Activated naive CD4-positive, alpha-beta T cell treated with anti-CD3 and anti-CD28 coated beads, Interleukin-2, amount 50 U/mL, for 24 hours (primary cell): ENCODE results near the gene RAC2.

ENCODE experiments used
- H3K27ac Mint-ChIP-seq: one replicate; pipeline ENCODE4 v1.8.0; 2021; ENCODE audit warnings: mild to moderate bottlenecking, mixed read lengths
- H3K27me3 Mint-ChIP-seq: one replicate; pipeline ENCODE4 v1.8.0; 2021; ENCODE audit warnings: mixed read lengths
- H3K36me3 Mint-ChIP-seq: one replicate; pipeline ENCODE4 v1.8.0; 2021; ENCODE audit warnings: mixed read lengths
- H3K4me1 Mint-ChIP-seq: one replicate; pipeline ENCODE4 v1.8.0; 2021; ENCODE audit warnings: mixed read lengths
- H3K4me3 Mint-ChIP-seq: one replicate; pipeline ENCODE4 v1.8.0; 2021; ENCODE audit warnings: mild to moderate bottlenecking, mixed read lengths
- H3K9me3 Mint-ChIP-seq: one replicate; pipeline ENCODE4 v1.8.0; 2021; ENCODE audit warnings: mixed read lengths

Gene RAC2

DNA sequence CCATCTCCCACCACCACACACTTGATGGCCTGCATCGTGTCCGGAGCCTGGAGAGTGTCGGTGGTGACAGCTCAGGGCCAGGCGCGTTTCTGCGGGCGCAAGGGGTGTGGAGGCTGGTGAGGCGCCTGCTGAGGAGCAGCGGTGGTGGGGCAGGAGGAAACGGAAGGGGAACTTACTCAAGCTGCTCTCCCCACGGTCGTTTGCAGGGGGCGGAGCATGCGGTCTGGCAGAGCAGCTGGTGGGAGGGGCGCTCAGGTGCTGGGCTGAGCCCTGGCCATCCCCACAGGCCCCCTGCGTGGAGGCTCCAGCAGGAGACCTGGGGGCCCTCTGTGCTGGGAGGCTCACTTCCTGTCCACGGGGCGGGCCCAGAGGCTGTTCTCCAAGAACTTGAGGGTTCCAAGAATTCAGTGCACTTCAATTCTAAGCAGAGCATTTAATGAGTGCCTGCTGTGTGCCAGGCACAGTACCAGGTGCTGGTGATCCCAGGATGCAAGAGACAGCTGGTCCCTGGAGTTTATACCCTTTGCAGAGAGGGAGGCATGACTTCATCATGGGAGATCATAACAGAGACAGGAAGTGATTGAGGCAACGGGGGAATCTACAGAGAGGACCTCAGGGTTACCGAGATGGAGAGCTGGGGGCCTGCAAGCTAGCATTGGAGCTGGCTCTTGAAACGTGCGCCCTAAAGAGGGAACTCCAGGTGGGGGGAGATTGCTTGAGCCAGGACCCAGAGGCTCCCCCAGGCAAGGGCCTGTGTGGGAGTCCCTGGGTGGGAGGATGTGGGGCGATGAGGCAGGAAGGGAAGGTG lies at the start of gene RAC2:
RAC2 (minus strand) TSS at position 156 of the 808 bp plus-strand sequence; CDS start at position 35, 121 bp downstream.
- Mint-ChIP-seq H3K9me3 (no peaks in the 10 kb centered on the region), H3K27me3 (no peaks in the 10 kb centered on the region), H3K36me3 (peaks cover 11% of the 10 kb centered on the region), H3K27ac (peak within 1 kb of the TSS; percentile 93), H3K4me1 (peaks cover 35% of the 10 kb centered on the region), H3K4me3 (peak within 1 kb of the TSS; percentile 86)

DNA sequence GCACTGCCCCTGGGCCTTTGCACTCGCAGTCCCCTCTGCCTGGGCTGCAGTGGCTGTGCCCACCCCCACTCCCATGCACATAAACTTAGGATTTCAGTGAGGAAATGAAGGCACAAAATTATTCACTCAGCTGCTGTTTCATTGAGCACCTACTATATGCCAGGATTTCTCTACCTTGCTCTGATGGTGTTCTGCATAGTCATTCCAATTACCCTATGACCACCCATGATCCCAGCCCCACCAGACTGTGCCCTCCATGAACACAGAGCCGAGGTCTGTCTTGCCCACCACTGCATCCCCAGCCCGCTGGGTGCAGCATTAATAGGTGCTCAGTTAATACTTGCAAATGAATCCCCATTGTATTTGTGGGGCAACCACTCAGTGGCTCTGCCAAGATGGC lies 49.1 kb upstream of the RAC2 start:
- Mint-ChIP-seq H3K27me3 (no peaks in the 10 kb centered on the region), H3K4me1 (peaks cover 60% of the 10 kb centered on the region), H3K9me3 (no peaks in the 10 kb centered on the region), H3K27ac (peak overlapping the region; percentile 55), H3K4me3 (no peak overlapping the region), H3K36me3 (peaks cover 16% of the 10 kb centered on the region)

DNA sequence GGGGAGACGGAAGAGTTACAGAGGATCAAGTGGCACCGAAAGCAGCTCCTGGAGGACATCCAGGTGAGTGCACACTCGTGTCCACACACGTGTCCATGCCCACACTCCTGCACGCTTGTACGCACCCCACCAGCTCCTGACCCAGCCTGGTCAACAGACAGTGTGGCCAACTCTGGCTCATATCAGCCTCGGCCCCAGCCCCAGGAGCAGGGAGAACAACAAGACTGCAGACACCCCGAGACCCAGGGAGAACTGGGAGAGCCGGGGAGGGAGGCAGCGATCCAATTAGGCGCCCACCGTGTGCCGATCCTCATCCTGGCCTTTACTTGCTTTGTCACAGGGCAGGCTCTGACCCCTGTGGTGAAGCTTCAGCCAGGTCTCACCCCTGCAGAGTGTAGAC lies 48.6 kb upstream of the RAC2 start:
- Mint-ChIP-seq H3K27me3 (no peaks in the 10 kb centered on the region), H3K4me1 (peaks cover 61% of the 10 kb centered on the region)

DNA sequence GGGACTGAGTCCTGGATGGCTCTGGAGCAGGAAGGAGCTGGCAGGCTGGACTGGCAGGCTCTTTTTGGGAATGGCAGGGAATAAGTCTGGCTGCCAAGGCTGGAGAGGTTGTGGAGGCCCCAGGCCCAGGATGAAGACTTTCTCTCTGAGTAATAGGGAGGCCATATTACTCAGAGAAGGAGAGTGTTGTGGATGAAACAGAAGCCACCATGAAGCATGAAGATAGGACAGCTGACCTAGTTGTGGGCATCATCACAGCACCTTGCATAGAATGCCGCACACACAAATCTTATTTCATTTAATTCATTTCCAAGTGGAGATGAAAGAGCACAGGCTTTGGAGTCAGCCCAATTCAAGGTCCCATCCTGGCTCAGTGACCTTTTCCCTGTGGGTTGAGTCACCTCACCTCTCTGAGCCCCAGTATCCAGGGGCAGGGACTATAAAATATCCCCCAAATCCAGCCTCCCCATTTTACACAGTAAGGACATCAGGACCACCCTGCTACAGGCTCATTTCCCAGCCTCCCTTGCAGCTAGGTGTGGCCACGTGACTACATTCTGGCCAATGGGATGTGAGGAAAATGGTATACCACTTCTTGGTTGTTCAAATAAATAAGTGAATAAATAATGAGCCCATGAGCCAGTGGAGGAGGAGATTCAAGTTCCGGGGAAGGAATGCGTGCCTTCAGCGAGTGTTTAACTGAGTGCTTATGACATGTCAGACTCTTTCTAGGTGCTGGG lies 47.7 kb upstream of the RAC2 start:
- Mint-ChIP-seq H3K4me3 (no peak overlapping the region), H3K36me3 (peaks cover 21% of the 10 kb centered on the region), H3K27ac (peak overlapping the region; percentile 46), H3K27me3 (no peaks in the 10 kb centered on the region), H3K9me3 (no peaks in the 10 kb centered on the region), H3K4me1 (peaks cover 69% of the 10 kb centered on the region)

More for the DNA sequence above, 48.6 kb upstream of the RAC2 start:
- no peak overlapping the region for H3K4me3 Mint-ChIP-seq
- H3K27ac Mint-ChIP-seq = no peak overlapping the region
- H3K36me3 Mint-ChIP-seq = peaks cover 18% of the 10 kb centered on the region
- no peaks in the 10 kb centered on the region for H3K9me3 Mint-ChIP-seq

DNA sequence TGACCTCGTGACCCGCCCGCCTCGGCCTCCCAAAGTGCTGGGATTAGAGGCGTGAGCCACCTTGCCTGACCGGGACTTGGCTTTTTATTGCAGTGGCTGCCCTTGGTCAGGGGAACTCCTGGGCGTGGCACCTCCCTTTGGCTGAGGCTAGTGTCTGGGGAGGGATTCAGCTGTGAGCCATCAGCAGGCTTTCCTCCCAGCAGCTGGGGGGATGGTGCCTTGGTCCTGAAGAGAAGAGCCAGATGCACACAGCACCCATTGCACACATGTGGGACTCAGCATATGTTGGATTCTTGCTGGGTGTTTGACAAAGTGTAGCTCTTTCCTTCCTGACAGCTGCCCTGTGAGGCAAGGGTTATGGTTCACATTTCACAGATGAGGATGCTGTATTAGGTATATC lies 46.7 kb upstream of the RAC2 start:
- Mint-ChIP-seq H3K4me3 (no peak overlapping the region), H3K36me3 (peaks cover 29% of the 10 kb centered on the region), H3K4me1 (peaks cover 79% of the 10 kb centered on the region), H3K27me3 (no peaks in the 10 kb centered on the region), H3K9me3 (no peaks in the 10 kb centered on the region), H3K27ac (no peak overlapping the region)

DNA sequence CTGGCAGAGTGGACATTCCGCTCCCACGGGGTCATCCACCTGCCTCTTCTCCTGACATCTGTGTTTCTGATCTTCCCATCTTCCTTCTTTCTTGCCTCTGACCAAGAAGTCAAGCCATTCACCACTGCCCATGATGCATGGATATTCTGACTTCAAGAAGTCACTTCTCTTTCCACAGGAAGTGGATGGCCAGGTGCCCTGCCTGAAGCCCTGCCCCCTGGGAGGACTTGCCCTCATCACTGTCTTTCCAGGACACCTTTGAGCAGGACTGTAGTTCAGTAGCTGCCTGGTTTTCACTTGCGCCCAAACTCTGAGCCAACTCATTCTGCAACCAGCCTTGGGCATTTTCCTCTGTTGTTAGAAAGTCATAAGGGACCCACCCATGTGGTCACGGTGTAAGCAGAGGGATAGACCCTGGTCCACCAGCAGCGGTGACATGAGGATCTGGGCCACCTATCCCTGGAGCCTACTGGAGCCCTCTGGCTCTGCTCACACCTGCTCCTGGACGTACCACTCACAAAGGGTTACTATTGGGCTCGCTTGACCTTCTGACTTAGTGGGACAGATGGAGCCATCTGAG lies 45.2 kb upstream of the RAC2 start:
- peaks cover 29% of the 10 kb centered on the region for H3K36me3 Mint-ChIP-seq
- no peak overlapping the region for H3K4me3 Mint-ChIP-seq
- H3K9me3 Mint-ChIP-seq = no peaks in the 10 kb centered on the region
- no peaks in the 10 kb centered on the region for H3K27me3 Mint-ChIP-seq
- peak overlapping the region; percentile 48 for H3K27ac Mint-ChIP-seq
- H3K4me1 Mint-ChIP-seq = peaks cover 78% of the 10 kb centered on the region

DNA sequence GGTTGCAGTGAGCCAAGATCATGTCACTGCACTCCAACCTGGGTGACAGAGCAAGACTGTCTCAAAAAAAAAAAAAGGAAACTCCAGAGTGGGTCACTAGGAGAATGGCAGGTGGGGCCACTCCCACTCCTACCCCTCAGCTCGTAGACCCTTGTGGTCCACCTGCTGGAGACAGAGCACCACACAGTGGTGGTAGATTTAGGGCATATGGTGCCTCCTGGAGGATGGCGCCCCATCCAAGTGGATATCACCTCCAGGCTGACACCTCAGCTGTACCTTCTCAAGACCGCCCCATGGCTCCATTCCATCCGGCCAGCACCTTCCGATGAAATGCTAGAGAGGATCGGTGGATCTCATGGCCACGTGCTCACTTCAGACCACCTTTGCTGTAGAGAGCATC lies 44.5 kb upstream of the RAC2 start:
- Mint-ChIP-seq H3K27ac (peak overlapping the region; percentile 41), H3K9me3 (no peaks in the 10 kb centered on the region), H3K4me3 (no peak overlapping the region), H3K36me3 (peaks cover 29% of the 10 kb centered on the region), H3K27me3 (no peaks in the 10 kb centered on the region), H3K4me1 (peaks cover 79% of the 10 kb centered on the region)

DNA sequence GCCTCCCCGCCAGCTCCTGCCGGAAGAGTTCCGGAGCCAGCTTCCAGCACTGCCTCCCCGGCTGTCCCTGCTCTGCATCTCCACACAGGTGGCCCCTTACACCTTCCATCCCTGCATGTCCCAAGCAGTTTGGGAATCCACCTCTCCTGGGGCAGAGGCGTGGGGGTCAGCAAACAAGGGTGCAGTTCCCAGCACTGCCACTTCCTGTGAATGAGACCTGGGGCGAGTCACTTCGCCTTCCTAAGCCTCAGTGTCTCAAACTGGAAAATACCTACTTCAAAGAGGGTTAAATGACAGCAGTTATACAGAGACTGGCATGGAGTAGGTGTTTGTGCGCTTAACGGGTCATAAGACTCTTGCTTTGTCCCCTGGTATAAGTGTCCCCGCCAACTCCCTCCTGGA lies 43.5 kb upstream of the RAC2 start:
- H3K9me3 Mint-ChIP-seq = no peaks in the 10 kb centered on the region
- peaks cover 78% of the 10 kb centered on the region for H3K4me1 Mint-ChIP-seq
- no peak overlapping the region for H3K4me3 Mint-ChIP-seq
- H3K27me3 Mint-ChIP-seq = no peaks in the 10 kb centered on the region
- peaks cover 29% of the 10 kb centered on the region for H3K36me3 Mint-ChIP-seq
- H3K27ac Mint-ChIP-seq = peak overlapping the region; percentile 70

DNA sequence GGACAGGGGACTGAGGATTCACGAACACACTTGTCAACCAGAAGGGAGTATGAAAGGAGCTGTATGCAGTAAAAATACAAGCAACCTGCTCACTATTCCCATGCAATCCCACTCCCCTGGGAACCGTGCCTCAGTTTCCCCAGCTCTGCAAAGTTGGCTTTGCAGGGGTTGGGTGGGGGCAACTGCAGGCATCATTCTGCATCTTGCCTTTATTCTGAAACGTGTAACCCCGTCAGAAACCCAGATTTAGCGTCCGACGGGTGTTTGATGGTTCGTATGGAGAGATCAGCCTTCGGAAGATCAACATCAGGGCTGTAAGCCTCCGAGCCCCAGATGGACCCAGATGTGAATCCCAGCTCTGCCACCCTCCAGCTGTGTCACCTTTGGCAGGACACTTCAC lies 41.9 kb upstream of the RAC2 start:
- no peaks in the 10 kb centered on the region for H3K9me3 Mint-ChIP-seq
- H3K4me1 Mint-ChIP-seq = peaks cover 81% of the 10 kb centered on the region

DNA sequence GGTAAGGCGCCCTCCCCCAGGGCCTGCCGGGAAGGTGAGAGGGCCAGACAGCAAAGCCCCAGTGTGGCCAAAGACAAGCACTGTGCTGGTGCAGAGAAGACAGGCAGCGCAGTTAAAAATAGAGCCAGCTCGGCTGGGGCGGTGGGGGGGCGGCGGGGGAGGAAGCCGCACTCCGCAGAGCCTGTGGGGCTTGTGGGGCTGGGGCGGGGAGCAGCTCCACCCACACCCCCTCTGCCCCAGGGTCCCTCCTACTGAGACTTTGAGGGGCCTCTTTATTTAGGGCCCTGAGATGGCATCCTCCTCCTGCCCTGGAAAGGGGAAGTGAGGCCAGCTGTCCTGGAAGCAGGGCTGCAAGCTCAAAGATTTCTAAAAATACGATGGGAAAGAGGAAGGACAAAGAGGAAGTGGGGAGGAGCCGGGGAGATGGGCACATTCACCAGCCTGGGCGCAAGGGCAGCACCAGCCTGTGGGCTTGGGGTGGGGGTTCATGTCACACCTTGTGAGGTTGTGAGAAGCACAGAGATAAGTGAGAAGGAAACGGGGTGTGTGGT lies 40.8 kb upstream of the RAC2 start:
- Mint-ChIP-seq H3K4me1 (peaks cover 75% of the 10 kb centered on the region), H3K9me3 (no peaks in the 10 kb centered on the region), H3K4me3 (peak overlapping the region; percentile 85), H3K36me3 (peaks cover 20% of the 10 kb centered on the region), H3K27ac (peak overlapping the region; percentile 98), H3K27me3 (no peaks in the 10 kb centered on the region)

More for the DNA sequence above, 41.9 kb upstream of the RAC2 start:
- H3K27ac Mint-ChIP-seq = peak overlapping the region; percentile 55
- H3K36me3 Mint-ChIP-seq = peaks cover 20% of the 10 kb centered on the region
- H3K27me3 Mint-ChIP-seq = no peaks in the 10 kb centered on the region
- H3K4me3 Mint-ChIP-seq = peak overlapping the region; percentile 7

DNA sequence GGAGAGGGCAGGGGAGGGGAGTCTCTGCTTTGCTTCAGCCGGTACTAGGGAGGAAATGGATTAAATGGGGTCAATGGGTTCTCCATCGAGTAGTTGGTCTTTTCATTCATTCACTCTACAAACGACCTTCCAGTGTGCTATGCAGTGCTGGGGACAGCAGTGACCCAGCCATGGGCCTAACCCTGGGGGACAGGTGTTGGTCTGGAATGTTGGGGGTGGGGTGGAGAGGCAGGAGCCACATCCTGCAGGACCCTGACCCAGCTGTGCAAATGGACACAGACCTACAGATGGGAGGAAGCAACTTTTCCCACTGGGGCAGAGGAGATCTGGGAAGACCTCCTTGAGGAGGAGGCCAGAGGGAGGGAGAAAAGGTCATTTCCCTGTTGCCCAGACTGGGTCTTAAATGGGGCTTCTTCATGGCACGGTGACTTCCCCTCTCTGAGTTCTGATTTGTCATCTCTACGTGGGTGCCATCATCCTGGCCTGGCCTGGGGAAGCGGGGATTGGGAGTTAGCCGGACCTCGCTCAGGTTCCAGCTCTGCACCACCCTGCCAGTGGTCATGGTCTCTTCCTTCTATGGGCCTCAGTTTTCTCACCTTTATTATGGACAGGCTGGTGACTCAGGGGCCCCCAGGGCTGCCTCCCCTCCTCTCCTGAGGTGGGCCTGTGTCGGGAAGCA lies 40.2 kb upstream of the RAC2 start:
- Mint-ChIP-seq H3K27ac (peak overlapping the region; percentile 98), H3K36me3 (peaks cover 20% of the 10 kb centered on the region), H3K4me3 (peak overlapping the region; percentile 85), H3K4me1 (peaks cover 75% of the 10 kb centered on the region), H3K27me3 (no peaks in the 10 kb centered on the region), H3K9me3 (no peaks in the 10 kb centered on the region)

DNA sequence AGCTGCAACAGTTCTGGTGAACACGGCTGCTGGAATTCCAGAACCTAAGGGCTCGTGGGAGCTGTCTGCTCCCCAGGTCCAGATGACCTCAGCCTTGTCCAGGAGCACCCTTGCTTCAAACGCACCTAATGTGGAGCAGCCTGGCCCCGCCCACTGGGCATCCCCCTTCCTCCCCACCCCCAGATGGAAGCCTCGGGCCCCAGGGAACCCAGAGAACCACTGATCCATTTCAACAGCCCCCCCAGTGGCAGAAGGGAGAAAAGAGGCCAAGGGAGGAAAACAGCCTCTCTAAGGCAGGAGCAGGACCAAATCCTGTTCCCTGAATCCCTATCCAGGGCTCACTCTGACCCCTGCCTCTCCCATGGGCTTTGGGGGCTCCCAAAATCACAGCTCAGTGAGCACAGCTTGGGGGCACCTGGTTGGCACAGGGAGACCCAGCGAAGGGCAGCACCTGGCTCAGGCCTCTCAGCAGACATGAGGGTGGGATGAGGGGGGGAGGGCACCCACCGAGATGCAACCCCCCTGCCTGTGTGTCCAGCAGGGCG lies 39.4 kb upstream of the RAC2 start:
- no peaks in the 10 kb centered on the region for H3K9me3 Mint-ChIP-seq
- no peaks in the 10 kb centered on the region for H3K27me3 Mint-ChIP-seq
- H3K4me1 Mint-ChIP-seq = peaks cover 77% of the 10 kb centered on the region
- peak overlapping the region; percentile 98 for H3K27ac Mint-ChIP-seq
- H3K36me3 Mint-ChIP-seq = peaks cover 13% of the 10 kb centered on the region
- H3K4me3 Mint-ChIP-seq = peak overlapping the region; percentile 85

DNA sequence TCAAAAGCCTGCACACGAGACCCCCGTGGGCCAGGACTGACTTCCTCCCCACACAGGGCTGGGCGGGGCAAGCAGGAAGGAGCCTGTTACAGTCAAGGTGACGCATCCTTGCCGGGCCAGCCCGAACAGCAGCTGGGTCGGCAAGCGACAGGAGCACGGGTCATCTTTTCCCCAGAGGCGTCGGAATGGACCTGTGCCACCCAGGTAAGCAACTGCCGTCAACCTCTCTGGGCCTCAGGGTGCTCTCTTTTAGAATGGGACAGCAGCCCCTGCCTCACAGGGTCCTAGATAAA lies 38.3 kb upstream of the RAC2 start, which contains the start of gene CYTH4:
CYTH4 (plus strand) TSS at position 124 of the 293 bp plus-strand sequence; CDS start at position 186, 62 bp downstream.
- H3K36me3 Mint-ChIP-seq = peaks cover 10% of the 10 kb centered on the region
- peak within 1 kb of the TSS; percentile 85 for H3K4me3 Mint-ChIP-seq
- H3K27me3 Mint-ChIP-seq = no peaks in the 10 kb centered on the region
- no peaks in the 10 kb centered on the region for H3K9me3 Mint-ChIP-seq
- H3K4me1 Mint-ChIP-seq = peaks cover 69% of the 10 kb centered on the region
- peak within 1 kb of the TSS; percentile 98 for H3K27ac Mint-ChIP-seq

DNA sequence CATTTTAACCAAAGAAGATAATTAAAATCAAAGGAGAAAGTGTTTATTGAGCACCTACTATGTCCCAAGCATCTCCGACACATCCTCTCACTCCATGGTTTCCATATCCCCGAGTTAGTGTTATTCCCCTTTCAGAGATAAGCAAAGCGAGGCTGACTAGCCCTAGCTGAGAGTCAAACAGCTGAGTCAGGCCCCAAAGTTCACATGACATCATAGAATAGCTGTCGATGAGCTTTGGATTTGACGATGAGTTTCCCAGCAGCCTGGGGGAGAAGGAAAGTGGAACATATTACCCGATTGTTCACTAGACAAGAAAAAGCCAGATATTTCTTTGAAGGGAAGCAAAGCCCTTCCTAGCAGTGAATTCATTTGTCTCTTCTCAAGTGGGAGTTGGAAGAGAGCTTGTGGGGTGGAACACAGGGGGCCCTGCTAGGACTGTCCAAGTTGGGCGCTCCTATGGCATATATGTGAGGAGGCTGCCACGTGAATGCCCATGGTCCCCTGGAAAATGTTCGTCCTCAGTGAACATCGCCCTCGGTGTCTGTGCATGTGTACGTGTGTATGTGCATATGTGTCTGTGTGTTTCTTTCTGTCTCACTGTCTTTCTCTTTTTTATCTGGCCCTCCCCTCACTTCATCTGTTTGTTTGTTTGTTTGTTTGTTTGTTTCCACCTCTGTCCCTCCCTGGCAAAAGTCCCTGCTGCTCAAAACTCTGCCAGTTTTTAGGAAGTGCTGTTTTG lies 37.7 kb upstream of the RAC2 start:
- Mint-ChIP-seq H3K27me3 (no peaks in the 10 kb centered on the region), H3K4me1 (peaks cover 64% of the 10 kb centered on the region), H3K4me3 (peak overlapping the region; percentile 85), H3K36me3 (peaks cover 10% of the 10 kb centered on the region), H3K9me3 (no peaks in the 10 kb centered on the region), H3K27ac (peak overlapping the region; percentile 98)
